ENCODE measurements around the gene GDI2. TPM values are rescaled to one million over a fixed set of nuclear protein-coding genes. Genes with fewer than 3 reads are reported as not detected.

GDI2 gene
- polyA plus RNA-seq, 3 donors from 2014 or later: 181 to 290 (median 199) TPM

GRCh38 chr10:5764422-5765297 lies 48.6 kb downstream of the GDI2 start:
- Mint-ChIP-seq H3K36me3 (peaks cover 25 to 50% (median 49%) of the 10 kb centered on the region in 3 donors), H3K9me3 (no peaks in the 10 kb centered on the region), H3K4me1 (peaks cover 0 to 27% of the 10 kb centered on the region in 2 donors), H3K27ac (peak overlapping the region; percentile 24 to 71 (median 55)), H3K4me3 (no peak overlapping the region), H3K27me3 (ENCODE audit: low read depth in 3 of 3) (peaks cover 0 to 4% (median 2%) of the 10 kb centered on the region in 3 donors)
- DNase-seq: no peak

- no peak for DNase-seq
- Mint-ChIP-seq H3K4me1 (peaks cover 0 to 17% of the 10 kb centered on the region in 2 donors), H3K36me3 (peaks cover 27 to 54% (median 51%) of the 10 kb centered on the region in 3 donors), H3K27me3 (ENCODE audit: low read depth in 3 of 3) (peaks cover 0 to 4% (median 0%) of the 10 kb centered on the region in 3 donors), H3K27ac (peak overlapping the region in 2 of 6 donors; percentile 39 to 51), H3K9me3 (no peaks in the 10 kb centered on the region), H3K4me3 (no peak overlapping the region)
Observed at GRCh38 chr10:5762531-5762930, 50.7 kb downstream of the GDI2 start.

- no peaks in the 10 kb centered on the region for H3K9me3 Mint-ChIP-seq
- DNase-seq: no peak
- no peak overlapping the region for H3K4me3 Mint-ChIP-seq
- peaks cover 27 to 55% (median 51%) of the 10 kb centered on the region in 3 donors for H3K36me3 Mint-ChIP-seq
- peaks cover 0 to 2% (median 0%) of the 10 kb centered on the region in 3 donors for H3K27me3 Mint-ChIP-seq (ENCODE audit: low read depth in 3 of 3)
- peaks cover 0 to 16% of the 10 kb centered on the region in 2 donors for H3K4me1 Mint-ChIP-seq
- peak overlapping the region in 1 of 6 donors; percentile 37 for H3K27ac Mint-ChIP-seq
Observed at GRCh38 chr10:5761220-5761619, 52.0 kb downstream of the GDI2 start.

GRCh38 chr10:5760515-5760914 lies 52.7 kb downstream of the GDI2 start:
- no peak for DNase-seq
- Mint-ChIP-seq H3K27ac (peak overlapping the region in 2 of 6 donors; percentile 12 to 42), H3K36me3 (peaks cover 22 to 48% (median 44%) of the 10 kb centered on the region in 3 donors), H3K4me1 (peaks cover 0 to 10% of the 10 kb centered on the region in 2 donors), H3K27me3 (ENCODE audit: low read depth in 3 of 3) (peaks cover 0 to 2% (median 0%) of the 10 kb centered on the region in 3 donors), H3K9me3 (no peaks in the 10 kb centered on the region), H3K4me3 (no peak overlapping the region)

GRCh38 chr10:5758927-5759326 lies 54.3 kb downstream of the GDI2 start:
- H3K4me3 Mint-ChIP-seq: no peak overlapping the region
- H3K4me1 Mint-ChIP-seq: no peaks in the 10 kb centered on the region
- H3K27me3 Mint-ChIP-seq (ENCODE audit: low read depth in 3 of 3): no peaks in the 10 kb centered on the region
- peak overlapping the region in 5 of 6 donors; percentile 6 to 79 (median 49) for H3K27ac Mint-ChIP-seq
- no peaks in the 10 kb centered on the region for H3K9me3 Mint-ChIP-seq
- no peak for DNase-seq
- H3K36me3 Mint-ChIP-seq: peaks cover 17 to 37% (median 36%) of the 10 kb centered on the region in 3 donors

GRCh38 chr10:5757766-5758517 lies 55.3 kb downstream of the GDI2 start:
- no peak overlapping the region for H3K4me3 Mint-ChIP-seq
- no peak for DNase-seq
- H3K36me3 Mint-ChIP-seq: peaks cover 19 to 37% (median 35%) of the 10 kb centered on the region in 3 donors
- H3K27me3 Mint-ChIP-seq (ENCODE audit: low read depth in 3 of 3): no peaks in the 10 kb centered on the region
- no peaks in the 10 kb centered on the region for H3K9me3 Mint-ChIP-seq
- H3K27ac Mint-ChIP-seq: peak overlapping the region in 5 of 6 donors; percentile 23 to 83 (median 78)
- peaks cover 0 to 1% of the 10 kb centered on the region in 2 donors for H3K4me1 Mint-ChIP-seq

- Mint-ChIP-seq H3K4me3 (no peak overlapping the region), H3K4me1 (peaks cover 8 to 11% of the 10 kb centered on the region in 2 donors), H3K27me3 (ENCODE audit: low read depth in 3 of 3) (no peaks in the 10 kb centered on the region), H3K27ac (peak overlapping the region in 1 of 6 donors; percentile 31), H3K9me3 (no peaks in the 10 kb centered on the region), H3K36me3 (peaks cover 10 to 33% (median 16%) of the 10 kb centered on the region in 3 donors)
- no peak for DNase-seq
Observed at GRCh38 chr10:5752301-5752871, 60.8 kb downstream of the GDI2 start.

- H3K9me3 Mint-ChIP-seq: no peaks in the 10 kb centered on the region
- H3K4me1 Mint-ChIP-seq: peaks cover 13 to 17% of the 10 kb centered on the region in 2 donors
- H3K27ac Mint-ChIP-seq: no peak overlapping the region
- DNase-seq: no peak
- H3K36me3 Mint-ChIP-seq: peaks cover 14 to 33% (median 19%) of the 10 kb centered on the region in 3 donors
- no peaks in the 10 kb centered on the region for H3K27me3 Mint-ChIP-seq (ENCODE audit: low read depth in 3 of 3)
- H3K4me3 Mint-ChIP-seq: no peak overlapping the region
Observed at GRCh38 chr10:5751601-5752253, 61.5 kb downstream of the GDI2 start.

- H3K4me3 Mint-ChIP-seq: no peak overlapping the region
- peak overlapping the region in 1 of 6 donors; percentile 23 for H3K27ac Mint-ChIP-seq
- no peaks in the 10 kb centered on the region for H3K9me3 Mint-ChIP-seq
- DNase-seq: no peak
- H3K4me1 Mint-ChIP-seq: peaks cover 13 to 17% of the 10 kb centered on the region in 2 donors
- no peaks in the 10 kb centered on the region for H3K27me3 Mint-ChIP-seq (ENCODE audit: low read depth in 3 of 3)
- H3K36me3 Mint-ChIP-seq: peaks cover 19 to 47% (median 21%) of the 10 kb centered on the region in 3 donors
Observed at GRCh38 chr10:5748394-5748803, 64.8 kb downstream of the GDI2 start.

GRCh38 chr10:5746197-5746596 lies 67.0 kb downstream of the GDI2 start:
- no peak for DNase-seq
- Mint-ChIP-seq H3K4me3 (no peak overlapping the region), H3K4me1 (peaks cover 9 to 12% of the 10 kb centered on the region in 2 donors), H3K36me3 (peaks cover 14 to 56% (median 29%) of the 10 kb centered on the region in 3 donors), H3K9me3 (no peaks in the 10 kb centered on the region), H3K27me3 (ENCODE audit: low read depth in 3 of 3) (no peaks in the 10 kb centered on the region), H3K27ac (peak overlapping the region in 1 of 6 donors; percentile 3)

- Mint-ChIP-seq H3K9me3 (no peaks in the 10 kb centered on the region), H3K27me3 (ENCODE audit: low read depth in 3 of 3) (no peaks in the 10 kb centered on the region), H3K36me3 (peaks cover 20 to 61% (median 29%) of the 10 kb centered on the region in 3 donors), H3K4me1 (peaks cover 6 to 13% of the 10 kb centered on the region in 2 donors), H3K27ac (no peak overlapping the region), H3K4me3 (no peak overlapping the region)
- DNase-seq: no peak
Observed at GRCh38 chr10:5744849-5745248, 68.4 kb downstream of the GDI2 start.

GRCh38 chr10:5743736-5744135 lies 69.5 kb downstream of the GDI2 start:
- no peak for DNase-seq
- no peaks in the 10 kb centered on the region for H3K9me3 Mint-ChIP-seq
- H3K36me3 Mint-ChIP-seq: peaks cover 13 to 66% (median 30%) of the 10 kb centered on the region in 3 donors
- H3K4me1 Mint-ChIP-seq: peaks cover 6 to 13% of the 10 kb centered on the region in 2 donors
- no peak overlapping the region for H3K27ac Mint-ChIP-seq
- no peaks in the 10 kb centered on the region for H3K27me3 Mint-ChIP-seq (ENCODE audit: low read depth in 3 of 3)
- no peak overlapping the region for H3K4me3 Mint-ChIP-seq

- H3K27ac Mint-ChIP-seq: peak overlapping the region in 1 of 6 donors; percentile 22
- no peak for DNase-seq
Observed at GRCh38 chr10:5742116-5742515, 71.1 kb downstream of the GDI2 start.

More at GRCh38 chr10:5742116-5742515, 71.1 kb downstream of the GDI2 start:
- Mint-ChIP-seq H3K9me3 (no peaks in the 10 kb centered on the region), H3K27me3 (ENCODE audit: low read depth in 3 of 3) (no peaks in the 10 kb centered on the region), H3K36me3 (peaks cover 8 to 55% (median 30%) of the 10 kb centered on the region in 3 donors), H3K4me1 (peaks cover 3 to 9% of the 10 kb centered on the region in 2 donors), H3K4me3 (no peak overlapping the region)
